SK-N-SH (cell line): ENCODE measurements around the gene FRY. TPM values are rescaled to one million over a fixed set of nuclear protein-coding genes. Genes with fewer than 3 reads are reported as not detected.
A peak's percentile ranks its signal among the peaks of the same experiment; 100 is the strongest.

Source experiments
- CTCF ChIA-PET: fragments of 300-600, 350-600 bp; formaldehyde crosslinking; extraction: SDS; loops from one replicate; lab custom pipeline; 2021; lab: Yijun Ruan, JAX
- POLR2A ChIA-PET: fragments of 350-600 bp; sonication (Branson Sonifier 250); formaldehyde crosslinking; extraction: SDS; loops from one replicate; lab custom pipeline; 2020; ENCODE audit warnings: antibody characterized with exemption, inconsistent platforms; lab: Yijun Ruan, JAX
- DNase-seq: peaks from one replicate; pipeline ENCODE4 v3.0.0; 2012
- H2AFZ ChIP-seq: fragments of 200-600 bp; sonication (generic); 2 replicates; pipeline ENCODE4 v1.8.1; 2016; ENCODE audit warnings: antibody characterized with exemption, mild to moderate bottlenecking, low read depth
- H3F3A ChIP-seq: fragments of 200-600 bp; sonication (generic); replicated peaks from 2 replicates; pipeline ENCODE3; 2016; ENCODE audit warnings: antibody characterized with exemption, mild to moderate bottlenecking; ENCODE audit not compliant: insufficient read depth
- H3K27ac ChIP-seq, 2 experiments: fragments of 200-500 bp in 1 of 2; fragments of 200-600 bp in 1 of 2; sonication (Bioruptor generic) in 1 of 2; sonication (generic), shearing (Covaris generic) in 1 of 2; 2 replicates each; pipeline versions ENCODE4 v1.5.1 to v1.6.1; 2014 to 2016; ENCODE audit warnings: low read depth in 2 of 2, inconsistent platforms in 1 of 2, low read length in 1 of 2, mild to moderate bottlenecking in 1 of 2, mixed read lengths in 1 of 2
- H3K27me3 ChIP-seq: fragments of 200-600 bp; sonication (generic), shearing (Covaris generic); 2 replicates; pipeline ENCODE4 v1.6.1; 2016; ENCODE audit warnings: mixed run types; ENCODE audit not compliant: insufficient read depth
- H3K36me3 ChIP-seq, 2 experiments: fragments of 200-500 bp in 1 of 2; fragments of 200-600 bp in 1 of 2; sonication (Bioruptor generic) in 1 of 2; sonication (generic) in 1 of 2; replicated peaks in 1 of 2; 2 replicates each; pipeline versions ENCODE3 to v1.5.1; 2014 to 2016; ENCODE audit warnings: low read length in 1 of 2, mild to moderate bottlenecking in 1 of 2; ENCODE audit not compliant: insufficient read depth in 2 of 2, control insufficient read depth in 1 of 2
- H3K4me1 ChIP-seq, 2 experiments: fragments of 200-500 bp in 1 of 2; fragments of 200-600 bp in 1 of 2; sonication (Bioruptor generic) in 1 of 2; sonication (generic), shearing (Covaris generic) in 1 of 2; 2 replicates each; pipeline versions ENCODE4 v1.5.1 to v1.6.1; 2014 to 2016; ENCODE audit warnings: low read depth in 1 of 2, low read length in 1 of 2, mixed run types in 1 of 2; ENCODE audit not compliant: insufficient read depth in 2 of 2, control insufficient read depth in 1 of 2
- H3K4me2 ChIP-seq: fragments of 200-600 bp; sonication (generic), shearing (Covaris generic); 2 replicates; pipeline ENCODE4 v1.6.1; 2017; ENCODE audit warnings: mixed run types
- H3K4me3 ChIP-seq, 2 experiments: fragments of 200-500 bp in 1 of 2; fragments of 200-600 bp in 1 of 2; sonication (Bioruptor generic) in 1 of 2; sonication (generic), shearing (Covaris generic) in 1 of 2; 2 replicates each; pipeline versions ENCODE4 v1.5.1 to v1.8.1; 2014 to 2016; ENCODE audit warnings: low read depth in 2 of 2, inconsistent platforms in 1 of 2, low read length in 1 of 2, mild to moderate bottlenecking in 1 of 2, mixed read lengths in 1 of 2, moderate library complexity in 1 of 2
- H3K79me2 ChIP-seq: fragments of 200-600 bp; sonication (generic); 2 replicates; pipeline ENCODE4 v1.8.1; 2017; ENCODE audit warnings: mild to moderate bottlenecking; ENCODE audit not compliant: insufficient read depth
- H3K9ac ChIP-seq: fragments of 200-600 bp; sonication (generic); 2 replicates; pipeline ENCODE4 v1.6.1; 2017; ENCODE audit warnings: mixed run types
- H3K9me2 ChIP-seq: fragments of 200-600 bp; sonication (generic); 2 replicates; pipeline ENCODE4 v1.6.1; 2017; ENCODE audit warnings: mixed run types
- H3K9me3 ChIP-seq: fragments of 200-600 bp; sonication (generic); 2 replicates; pipeline ENCODE4 v1.6.1; 2017; ENCODE audit warnings: mixed run types, mild to moderate bottlenecking, moderate library complexity
- H4K20me1 ChIP-seq: fragments of 200-600 bp; sonication (generic); 2 replicates; pipeline ENCODE4 v1.6.1; 2017; ENCODE audit warnings: mild to moderate bottlenecking, mixed run types; ENCODE audit not compliant: insufficient read depth
- ELF1 ChIP-seq: IDR thresholded peaks from 2 replicates; pipeline ENCODE4 v1.4.0; 2012
- EP300 ChIP-seq, 2 experiments: IDR thresholded peaks; 2 replicates each; pipeline versions ENCODE4 v1.4.0 to v1.6.1; 2012; ENCODE audit warnings: borderline replicate concordance in 1 of 2, low read depth in 1 of 2, low read length in 1 of 2
- FOXM1 ChIP-seq: IDR thresholded peaks from 2 replicates; pipeline ENCODE4 v1.4.0; 2012; ENCODE audit warnings: low read depth, mild to moderate bottlenecking
- GABPA ChIP-seq: IDR thresholded peaks from 2 replicates; pipeline ENCODE4 v1.4.0; 2012; ENCODE audit warnings: low read depth, mild to moderate bottlenecking
- GATA2 ChIP-seq: sonication (generic); formaldehyde crosslinking; IDR thresholded peaks from 2 replicates; pipeline ENCODE4 v1.5.0; 2020; ENCODE audit warnings: mild to moderate bottlenecking, missing genetic modification reagents
- IRF3 ChIP-seq: fragments of 150-350 bp; IDR thresholded peaks from 2 replicates; pipeline ENCODE4 v1.6.1; 2016; ENCODE audit warnings: mild to moderate bottlenecking, low read depth, low read length
- NRF1 ChIP-seq: IDR thresholded peaks from 2 replicates; pipeline ENCODE4 v1.6.1; 2012; ENCODE audit warnings: low read depth, mild to moderate bottlenecking, low read length
- RAD21 ChIP-seq: IDR thresholded peaks from 2 replicates; pipeline ENCODE4 v1.6.1; 2012; ENCODE audit warnings: mild to moderate bottlenecking, low read length
- RCOR1 ChIP-seq: fragments of 150-350 bp; IDR thresholded peaks from 2 replicates; pipeline ENCODE4 v1.6.1; 2017; ENCODE audit warnings: antibody characterized with exemption, low read length
- REST ChIP-seq: IDR thresholded peaks from 2 replicates; pipeline ENCODE4 v1.6.1; 2012; ENCODE audit warnings: mild to moderate bottlenecking, low read depth, low read length, moderate library complexity
- RXRA ChIP-seq: IDR thresholded peaks from 2 replicates; pipeline ENCODE4 v1.4.0; 2012; ENCODE audit warnings: low read depth, mild to moderate bottlenecking, borderline replicate concordance
- SIN3A ChIP-seq: IDR thresholded peaks from 2 replicates; pipeline ENCODE4 v1.6.1; 2012; ENCODE audit warnings: low read depth, mild to moderate bottlenecking, low read length, moderate library complexity, borderline replicate concordance
- SMC3 ChIP-seq: IDR thresholded peaks from 2 replicates; pipeline ENCODE4 v1.6.1; 2012; ENCODE audit warnings: low read depth, low read length, improper control_type of control experiment
- TAF1 ChIP-seq: IDR thresholded peaks from 2 replicates; pipeline ENCODE4 v1.6.1; 2012; ENCODE audit warnings: low read depth, mild to moderate bottlenecking, low read length, moderate library complexity, borderline replicate concordance
- TCF12 ChIP-seq: IDR thresholded peaks from 2 replicates; pipeline ENCODE4 v1.4.0; 2012
- TEAD4 ChIP-seq: IDR thresholded peaks from 2 replicates; pipeline ENCODE4 v1.4.0; 2012; ENCODE audit warnings: mild to moderate bottlenecking, borderline replicate concordance; ENCODE audit not compliant: insufficient read depth
- USF2 ChIP-seq: fragments of 150-350 bp; IDR thresholded peaks from 2 replicates; pipeline ENCODE4 v1.6.1; 2017; ENCODE audit warnings: antibody characterized with exemption, low read length, low read depth, borderline replicate concordance
- WGBS: methylation state at CpG from one replicate; pipeline ENCODE4 v1.1.6; 2017; ENCODE audit warnings: low lambda C conversion rate; 5-methylcytosine and 5-hydroxymethylcytosine counted together
- polyA plus RNA-seq, 3 experiments: library from polyadenylated mRNA; depleted of rRNA; stranded (reverse); fragments of >200 nt; gene quantifications; 2 replicates each; pipeline ENCODE4 v1.2.3, GENCODE V29; 2012
- TF ChIP-seq, protein P1 (sequence below): IDR thresholded peaks from 2 replicates; pipeline ENCODE4 v1.4.0; 2012; ENCODE audit warnings: low read depth

FRY gene
- polyA plus RNA-seq, 1 of the 3 experiments (the other 2 are of a cell fraction) = 1.4 TPM

- WGBS = 8% methylated on average over 3 of the region's 3 CpGs
- no peaks in the 10 kb centered on the region for H3K9me2 ChIP-seq
- H3F3A ChIP-seq = peaks cover 10% of the 10 kb centered on the region
- H3K9ac ChIP-seq = peak overlapping the region; percentile 48; the same call in 1 of the 2 replicates
- no peaks in the 10 kb centered on the region for H3K9me3 ChIP-seq
- H2AFZ ChIP-seq = peak overlapping the region; percentile 94
- H4K20me1 ChIP-seq = no peaks in the 10 kb centered on the region
- peaks cover 0 to 8% of the 10 kb centered on the region in 2 experiments; a peak in 2 of 4 replicates for H3K4me1 ChIP-seq
- CTCF ChIA-PET = interaction anchor here (0.6 to 3.0 kb wide), 6 partner anchors 9 to 315 kb away, joined by 3 to 17 read pairs (median 8); no protein-coding TSS in a partner anchor
- no peak for TF ChIP-seq GATA2
- no peak for TF ChIP-seq TCF12
- no peak for TF ChIP-seq TEAD4
- TF ChIP-seq RXRA = no peak
- no peak for TF ChIP-seq NRF1
- no peak for TF ChIP-seq RCOR1
- TF ChIP-seq GABPA = no peak
- no peak for TF ChIP-seq TAF1
- no peak for TF ChIP-seq RAD21
- no peak for TF ChIP-seq REST
- no peak for TF ChIP-seq USF2
- no peak for TF ChIP-seq IRF3
- no peak for TF ChIP-seq FOXM1
- TF ChIP-seq SMC3 = no peak
- TF ChIP-seq ELF1 = no peak
- TF ChIP-seq EP300 (IDR thresholded peaks at IDR 0.05; ENCODE audit: borderline replicate concordance in 1 of 2, low read depth in 1 of 2, low read length in 1 of 2) = no peak
- no peak for TF ChIP-seq SIN3A
- TF ChIP-seq, protein P1, sequence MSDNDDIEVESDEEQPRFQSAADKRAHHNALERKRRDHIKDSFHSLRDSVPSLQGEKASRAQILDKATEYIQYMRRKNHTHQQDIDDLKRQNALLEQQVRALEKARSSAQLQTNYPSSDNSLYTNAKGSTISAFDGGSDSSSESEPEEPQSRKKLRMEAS = no peak
- TF ChIP-seq, all 33 proteins: peak for 0
- Histone ChIP-seq H3K36me3 (no peaks in the 10 kb centered on the region), H3K79me2 (no peaks in the 10 kb centered on the region), H3K27ac (peak overlapping the region; percentile 50 to 85; a peak in 3 of 4 replicates), H3K27me3 (no peaks in the 10 kb centered on the region), H3K4me3 (peak overlapping the region; percentile 78 to 83), H3K4me2 (peak overlapping the region; percentile 79)
- POLR2A ChIA-PET = interaction anchor here (1.2 kb wide), 2 partner anchors 9 to 283 kb away, joined by 4 read pairs; partner anchors contain the start of genes BRCA2 and ZAR1L
- DNase-seq = peak; percentile 24
Observed at GRCh38 chr13:32031815-32032370, 319 bp downstream of the FRY start.
